GM12874 (cell line): ENCODE measurements around the gene ARHGAP45.

ENCODE experiments used
- CTCF ChIP-seq: IDR thresholded peaks from 2 replicates; pipeline ENCODE4 v1.5.1; 2011; ENCODE audit warnings: low read depth, mild to moderate bottlenecking, control low read depth, low read length, moderate library complexity; ENCODE audit not compliant: insufficient read depth

The ARHGAP45 gene

GRCh38 chr19:1132552-1133383, 65.8 kb downstream of the ARHGAP45 start:
- TF ChIP-seq CTCF: no peak

DNA sequence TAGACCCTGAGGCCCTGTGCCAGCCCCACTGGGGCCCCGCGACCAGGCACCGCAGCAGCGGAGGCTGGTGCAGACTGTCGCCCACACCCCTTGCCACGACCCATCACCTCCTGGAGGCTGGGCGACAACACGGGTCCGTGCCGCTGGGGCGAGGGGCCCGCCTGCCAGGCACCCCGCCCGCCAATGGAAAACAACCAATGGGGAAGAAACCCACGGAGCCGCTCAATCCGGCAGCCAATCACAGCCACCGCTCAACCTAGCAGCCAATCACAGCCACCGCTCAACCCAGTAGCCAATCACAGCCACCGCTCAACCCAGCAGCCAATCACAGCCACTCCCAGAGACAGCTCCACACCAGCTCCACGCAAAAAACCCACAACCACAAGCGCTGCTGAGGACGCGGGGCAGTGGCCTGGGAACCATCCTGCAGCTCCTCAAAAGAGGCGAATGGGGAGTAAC, 66.5 kb downstream of the ARHGAP45 start:
- no peak for TF ChIP-seq CTCF

DNA sequence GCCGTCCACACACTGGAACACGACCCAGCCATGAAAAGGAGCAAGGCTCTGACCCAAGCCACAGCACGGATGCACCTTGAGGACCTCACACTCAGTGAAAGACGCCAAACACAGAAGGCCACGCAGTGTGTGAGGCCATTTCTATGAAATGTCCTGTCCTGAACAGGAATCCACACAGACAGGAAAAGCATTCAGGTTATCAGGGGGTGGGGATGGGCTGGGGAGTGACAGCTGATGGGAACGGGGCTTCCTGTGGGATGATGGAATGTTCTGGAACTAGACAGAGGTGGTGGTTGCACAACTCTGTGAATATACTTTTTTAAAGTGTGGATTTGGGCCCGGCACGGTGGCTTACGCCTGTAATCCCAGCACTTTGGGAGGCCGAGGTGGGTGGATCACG, 67.5 kb downstream of the ARHGAP45 start:
- no peak for TF ChIP-seq CTCF

GRCh38 chr19:1135454-1135853, 68.5 kb downstream of the ARHGAP45 start:
- no peak for TF ChIP-seq CTCF

- no peak for TF ChIP-seq CTCF
These were observed 69.2 kb downstream of the ARHGAP45 start for GRCh38 chr19:1136201-1136600.
